Fibroblast of mammary gland (primary cell): ENCODE results near the gene CDKN2AIP.
"Not testable (repeated sequence)": the region's sequence is repeated elsewhere in the genome, so short reads cannot be mapped to it uniquely, and the experiment has no call there.

Experiments used
- DNase-seq: peaks from one replicate; pipeline ENCODE4 v3.0.0-alpha.2; 2010; ENCODE audit warnings: low read depth
- H3K4me3 ChIP-seq: 2 replicates; pipeline ENCODE4 v1.5.1; 2011; ENCODE audit warnings: low read depth, mild to moderate bottlenecking, low read length, moderate library complexity; ENCODE audit not compliant: control insufficient read depth
- CTCF ChIP-seq: conservative IDR thresholded peaks from 2 replicates; pipeline ENCODE4 v1.5.1; 2011; ENCODE audit warnings: low read depth, low read length, inconsistent platforms; ENCODE audit not compliant: control insufficient read depth, insufficient read depth

The CDKN2AIP gene

GRCh38 chr4:183470821-183471220 lies 26.4 kb downstream of the CDKN2AIP start:
- DNase-seq = no peak
- no peak overlapping the region for H3K4me3 ChIP-seq
- no peak for TF ChIP-seq CTCF

DNA sequence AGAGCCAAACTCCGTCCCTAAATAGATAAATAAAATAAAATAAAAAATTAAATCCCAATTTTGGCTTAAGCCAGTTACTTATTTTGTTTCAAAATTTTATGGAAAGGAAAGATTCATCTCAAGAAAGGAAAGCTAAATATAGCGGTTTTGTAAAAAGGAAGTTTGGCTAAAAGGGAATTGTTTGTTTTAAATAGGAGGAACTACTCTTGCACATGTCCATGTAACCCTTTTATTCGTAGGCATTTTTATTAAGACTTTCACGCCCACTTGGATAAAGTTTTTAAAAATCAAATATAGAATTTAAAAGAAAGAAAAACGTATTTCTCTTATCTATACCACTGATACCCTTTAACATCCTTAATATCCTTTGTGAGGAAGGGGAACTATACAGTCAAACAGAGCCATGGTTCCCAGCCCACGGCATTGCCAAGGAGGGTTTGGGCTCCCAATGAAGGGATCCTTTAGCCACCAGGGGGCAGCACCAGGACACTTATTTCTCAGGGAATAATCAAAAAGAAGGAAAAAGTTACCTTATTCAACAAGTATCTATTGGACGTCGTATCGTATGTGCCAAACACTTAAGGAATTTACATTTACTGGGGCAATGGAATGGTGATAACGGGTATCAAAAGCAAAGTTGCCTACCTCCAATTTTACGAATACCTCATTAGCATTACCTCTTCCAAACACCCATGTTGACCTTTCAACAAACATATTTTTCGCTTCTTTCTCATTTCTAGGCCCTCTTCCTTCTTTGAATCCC lies 27.7 kb downstream of the CDKN2AIP start:
- TF ChIP-seq CTCF = peak; percentile 78
- peak; percentile 67 for DNase-seq
- H3K4me3 ChIP-seq = no peak overlapping the region

DNA sequence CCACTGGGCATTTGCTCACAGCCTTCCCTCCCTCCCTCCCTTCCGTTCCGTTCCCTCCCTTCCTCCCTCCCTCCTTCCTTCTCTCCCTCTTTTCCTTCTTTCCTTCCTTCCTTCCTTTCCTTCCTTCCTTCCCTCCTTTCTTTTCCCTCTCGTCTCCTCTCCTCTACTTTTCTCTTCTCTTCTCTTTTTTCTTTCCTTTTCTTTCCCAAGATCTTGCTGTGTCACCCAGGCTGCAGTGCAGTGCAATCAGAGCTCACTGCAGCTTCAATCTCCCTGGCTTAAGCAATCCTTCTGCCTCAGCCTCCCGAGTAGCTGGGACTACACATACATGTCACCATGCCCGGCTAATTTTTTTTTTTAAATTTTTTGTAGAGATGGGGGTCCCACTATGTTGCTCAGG lies 33.7 kb downstream of the CDKN2AIP start:
- no peak for TF ChIP-seq CTCF
- H3K4me3 ChIP-seq = no peak overlapping the region
- no peak for DNase-seq

- TF ChIP-seq CTCF = no peak
- H3K4me3 ChIP-seq = no peak overlapping the region
- DNase-seq = peak; percentile 25
Measured at GRCh38 chr4:183478926-183479325, 34.5 kb downstream of the CDKN2AIP start.

- not testable (repeated sequence) for DNase-seq, H3K4me3 ChIP-seq
Measured at GRCh38 chr4:183482515-183483095, 38.2 kb downstream of the CDKN2AIP start.

DNA sequence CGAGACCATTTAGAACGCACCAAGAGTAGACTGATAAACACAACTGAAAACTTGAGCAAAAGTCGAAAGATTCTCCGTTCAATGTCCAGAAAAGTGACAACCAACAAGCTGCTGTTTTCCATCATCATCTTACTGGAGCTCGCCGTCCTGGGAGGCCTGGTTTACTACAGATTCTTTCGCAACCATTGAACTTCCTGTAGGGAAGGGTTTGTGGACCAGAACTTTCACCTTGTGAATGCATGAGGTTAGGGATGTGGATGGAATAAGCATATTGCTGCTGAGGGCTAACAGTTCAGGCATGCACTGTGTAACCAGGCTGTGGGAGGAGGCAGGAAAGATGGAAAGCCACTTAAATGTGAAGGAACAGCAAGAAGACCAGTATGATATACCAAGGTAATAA lies 39.6 kb downstream of the CDKN2AIP start:
- H3K4me3 ChIP-seq = no peak overlapping the region
- no peak for DNase-seq
- no peak for TF ChIP-seq CTCF

- TF ChIP-seq CTCF = no peak
- DNase-seq = peak; percentile 66
- H3K4me3 ChIP-seq = no peak overlapping the region
Measured at GRCh38 chr4:183485411-183486160, 41.1 kb downstream of the CDKN2AIP start.
